Natural killer cell (primary cell): ENCODE data around the gene HELZ. TPM values are rescaled to one million over a fixed set of nuclear protein-coding genes. Genes with fewer than 3 reads are reported as not detected.
A peak's percentile ranks its signal among the peaks of the same experiment; 100 is the strongest.
"Not testable (repeated sequence)": the region's sequence is repeated elsewhere in the genome, so short reads cannot be mapped to it uniquely, and the experiment has no call there.

Source experiments
- ATAC-seq, 3 donors: fragments of 150-1000 bp in 2 of 3; fragments of 200-7000 bp in 1 of 3; cut with Tn5 transposase; 1 replicate in 1 of 3; 2 replicates in 2 of 3; pipeline ENCODE4 v1.10.0; 2021; ENCODE audit warnings: mild to moderate bottlenecking in 2 of 3, moderate library complexity in 2 of 3
- DNase-seq, 2 donors: peaks; one replicate each; pipeline versions ENCODE4 v3.0.0 to v3.0.0-alpha.2; 2013 to 2021; ENCODE audit warnings: mixed read lengths in 1 of 2
- H3K27ac ChIP-seq: one replicate; pipeline ENCODE4 v1.5.1; 2013; ENCODE audit warnings: mild to moderate bottlenecking, low read length
- H3K27me3 ChIP-seq: one replicate; pipeline ENCODE4 v1.6.1; 2013; ENCODE audit warnings: low read length; ENCODE audit not compliant: control insufficient read depth, insufficient read depth
- H3K36me3 ChIP-seq: one replicate; pipeline ENCODE4 v1.6.1; 2013; ENCODE audit warnings: low read length; ENCODE audit not compliant: control insufficient read depth, insufficient read depth
- H3K4me1 ChIP-seq: one replicate; pipeline ENCODE4 v1.6.1; 2013; ENCODE audit warnings: low read length; ENCODE audit not compliant: control insufficient read depth, insufficient read depth
- H3K4me3 ChIP-seq: one replicate; pipeline ENCODE4 v1.5.1; 2013; ENCODE audit warnings: low read length
- H3K9me3 ChIP-seq: one replicate; pipeline ENCODE4 v1.6.1; 2013; ENCODE audit warnings: low read length; ENCODE audit not compliant: control insufficient read depth, insufficient read depth
- H3K27ac Mint-ChIP-seq, 2 donors: one replicate each; pipeline ENCODE4 v1.8.0; 2022; ENCODE audit warnings: mild to moderate bottlenecking in 2 of 2, mixed read lengths in 2 of 2, moderate library complexity in 1 of 2
- H3K27me3 Mint-ChIP-seq, 2 donors: one replicate each; pipeline ENCODE4 v1.8.0; 2022; ENCODE audit warnings: low read depth in 2 of 2, mixed read lengths in 2 of 2
- H3K36me3 Mint-ChIP-seq: one replicate; pipeline ENCODE4 v1.8.0; 2022; ENCODE audit warnings: mixed read lengths
- H3K4me1 Mint-ChIP-seq, 2 donors: one replicate each; pipeline ENCODE4 v1.8.0; 2022; ENCODE audit warnings: mixed read lengths in 2 of 2
- H3K4me3 Mint-ChIP-seq: one replicate; pipeline ENCODE4 v1.8.0; 2022; ENCODE audit warnings: mild to moderate bottlenecking, moderate library complexity, mixed read lengths
- H3K9me3 Mint-ChIP-seq, 2 donors: one replicate each; pipeline ENCODE4 v1.8.0; 2022; ENCODE audit warnings: mixed read lengths in 2 of 2
- CTCF ChIP-seq: fragments of 200-600 bp; IDR thresholded peaks from one replicate; pipeline ENCODE4 v1.8.0; 2022; ENCODE audit warnings: antibody characterized with exemption
- WGBS: methylation state at CpG from one replicate; pipeline ENCODE4 v1.1.7; 2013; ENCODE audit warnings: missing lambda C conversion rate; ENCODE audit not compliant: insufficient coverage; 5-methylcytosine and 5-hydroxymethylcytosine counted together
- intact Hi-C: fragments of 100-400 bp; cut with micrococcal nuclease; formaldehyde crosslinking; loops from one replicate; pipeline ENCODE4 v1.14.2; 2022
- total RNA-seq, 4 donors: library from RNA; stranded (reverse); fragments of 120-200 nt in 1 of 4; gene quantifications; one replicate each; pipeline versions ENCODE4 v1.2.3 to v1.2.4, GENCODE V29; 2013 to 2022

Gene HELZ
- total RNA-seq, 3 donors from 2014 or later (not counting 1 experiment from before 2014, with no cell fraction given) = 274 to 355 (median 292) TPM

GRCh38 chr17:67202503-67202902 is 42.5 kb downstream of the HELZ start:
- peaks cover 45% of the 10 kb centered on the region for H3K36me3 ChIP-seq
- H3K27ac Mint-ChIP-seq = peak overlapping the region in 1 of 2 donors; percentile 67
- H3K27ac ChIP-seq = no peak overlapping the region
- peaks cover under 1% of the 10 kb centered on the region for H3K4me1 ChIP-seq
- DNase-seq = no peak
- no peaks in the 10 kb centered on the region for H3K9me3 ChIP-seq
- intact Hi-C loops = no loop called here
- H3K4me1 Mint-ChIP-seq = peaks cover 38 to 42% of the 10 kb centered on the region in 2 donors
- ATAC-seq = no peak
- no peaks in the 10 kb centered on the region for H3K27me3 Mint-ChIP-seq
- H3K4me3 Mint-ChIP-seq = no peak overlapping the region
- H3K27me3 ChIP-seq = no peaks in the 10 kb centered on the region
- no peak overlapping the region for H3K4me3 ChIP-seq
- WGBS = no CpG with 5 or more reads among the region's 1 CpG
- H3K36me3 Mint-ChIP-seq = peaks cover 9% of the 10 kb centered on the region
- no peak for TF ChIP-seq CTCF
- H3K9me3 Mint-ChIP-seq = no peaks in the 10 kb centered on the region

- ATAC-seq = peak in 2 of 3 donors; percentile 49 to 56
- H3K4me1 Mint-ChIP-seq = peaks cover 49 to 53% of the 10 kb centered on the region in 2 donors
- H3K27me3 Mint-ChIP-seq = no peaks in the 10 kb centered on the region
- 100% methylated on average over 3 of the region's 4 CpGs for WGBS
- peak overlapping the region in 1 of 2 donors; percentile 16 for H3K27ac Mint-ChIP-seq
- Histone ChIP-seq H3K4me3 (no peak overlapping the region), H3K36me3 (peaks cover 52% of the 10 kb centered on the region), H3K9me3 (no peaks in the 10 kb centered on the region), H3K27me3 (no peaks in the 10 kb centered on the region), H3K27ac (no peak overlapping the region), H3K4me1 (no peaks in the 10 kb centered on the region)
- intact Hi-C loops = loop anchor here (2.0 kb wide), 1 partner anchor 92 kb away; no protein-coding TSS in a partner anchor
- no peak for DNase-seq
- peaks cover 16% of the 10 kb centered on the region for H3K36me3 Mint-ChIP-seq
- peak; percentile 71 for TF ChIP-seq CTCF
- H3K4me3 Mint-ChIP-seq = no peak overlapping the region
- no peaks in the 10 kb centered on the region for H3K9me3 Mint-ChIP-seq
Measured at GRCh38 chr17:67200727-67201301, 44.2 kb downstream of the HELZ start.

GRCh38 chr17:67198131-67198530 is 46.9 kb downstream of the HELZ start:
- H3K9me3 Mint-ChIP-seq = no peaks in the 10 kb centered on the region
- no peak for TF ChIP-seq CTCF
- H3K4me1 Mint-ChIP-seq = peaks cover 33 to 54% of the 10 kb centered on the region in 2 donors
- H3K27me3 Mint-ChIP-seq = no peaks in the 10 kb centered on the region
- no peaks in the 10 kb centered on the region for H3K4me1 ChIP-seq
- H3K27ac ChIP-seq = no peak overlapping the region
- H3K27me3 ChIP-seq = no peaks in the 10 kb centered on the region
- H3K9me3 ChIP-seq = no peaks in the 10 kb centered on the region
- DNase-seq (no peak), ATAC-seq (no peak)
- no peak overlapping the region for H3K4me3 Mint-ChIP-seq
- no peak overlapping the region for H3K4me3 ChIP-seq
- intact Hi-C loops = no loop called here
- H3K36me3 ChIP-seq = peaks cover 60% of the 10 kb centered on the region
- peaks cover 16% of the 10 kb centered on the region for H3K36me3 Mint-ChIP-seq
- 96% methylated on average over 3 of the region's 3 CpGs for WGBS
- H3K27ac Mint-ChIP-seq = no peak overlapping the region

- H3K4me3 ChIP-seq, H3K27ac ChIP-seq, intact Hi-C loops, H3K27me3 Mint-ChIP-seq, H3K4me3 Mint-ChIP-seq, H3K27me3 ChIP-seq, H3K9me3 Mint-ChIP-seq, H3K9me3 ChIP-seq, H3K4me1 ChIP-seq: not testable (repeated sequence)
- Mint-ChIP-seq H3K36me3 (peaks cover 16% of the 10 kb centered on the region), H3K4me1 (peaks cover 29 to 44% of the 10 kb centered on the region in 2 donors), H3K27ac (peak overlapping the region; percentile 58 to 73)
- H3K36me3 ChIP-seq = peaks cover 52% of the 10 kb centered on the region
- peak in 2 of 3 donors; percentile 65 for ATAC-seq
- peak in 1 of 2 donors; percentile 25 for DNase-seq
- WGBS = 61% methylated on average over 3 of the region's 3 CpGs
Measured at GRCh38 chr17:67197023-67197422, 48.0 kb downstream of the HELZ start.
